ENCODE data around the gene UGT1A6. TPM values are rescaled to one million over a fixed set of nuclear protein-coding genes. Genes with fewer than 3 reads are reported as not detected.
"Not testable (repeated sequence)": the region's sequence is repeated elsewhere in the genome, so short reads cannot be mapped to it uniquely, and the experiment has no call there.

The UGT1A6 gene
- total and polyA plus RNA-seq, 12 donors = not detected

DNA sequence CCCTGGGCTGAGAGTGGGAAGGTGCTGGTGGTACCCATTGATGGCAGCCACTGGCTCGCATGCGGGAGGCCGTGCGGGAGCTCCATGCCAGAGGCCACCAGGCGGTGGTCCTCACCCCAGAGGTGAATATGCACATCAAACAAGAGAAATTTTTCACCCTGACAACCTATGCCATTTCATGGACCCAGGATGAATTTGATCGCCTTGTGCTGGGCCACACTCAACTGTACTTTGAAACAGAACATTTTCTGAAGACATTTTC is 54.5 kb downstream of the UGT1A6 start:
- ATAC-seq (no peak), DNase-seq (no peak)
- Histone ChIP-seq H3K36me3 (no peaks in the 10 kb centered on the region), H3K4me3 (no peak overlapping the region), H3K27ac (no peak overlapping the region), H3K4me1 (no peaks in the 10 kb centered on the region), H3K27me3 (peaks cover 0 to 5% (median 0%) of the 10 kb centered on the region in 7 donors), H3K9me3 (peaks cover 0 to 10% (median 0%) of the 10 kb centered on the region in 11 donors)
- 91 to 92% methylated on average over 6 of the region's 6 CpGs for WGBS, 2 donors
- intact Hi-C loops (cut with DNase I) = no loop called here
- no peak for TF ChIP-seq CTCF (IDR thresholded peaks at IDR 0.05)

DNA sequence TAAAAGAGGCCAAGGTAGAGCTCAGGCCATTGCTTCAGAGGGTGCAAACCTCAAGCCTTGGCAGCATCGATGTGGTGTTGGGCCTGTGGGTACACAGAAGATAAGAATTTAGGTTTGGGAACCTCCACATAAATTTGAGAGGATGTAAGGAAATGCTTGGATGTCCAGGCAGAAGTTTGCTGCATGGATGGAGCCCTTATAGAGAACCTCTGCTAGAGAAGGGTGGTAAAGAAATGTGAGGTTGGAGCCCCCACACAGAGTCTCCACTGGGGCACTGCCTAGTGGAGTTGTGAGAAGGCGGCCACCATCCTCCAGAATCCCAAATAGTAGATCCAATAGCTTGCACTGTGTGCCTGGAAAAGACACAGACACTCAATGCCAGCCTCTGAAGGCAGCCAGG is 58.0 kb downstream of the UGT1A6 start:
- ATAC-seq; intact Hi-C loops (cut with DNase I); H3K27me3 ChIP-seq; H3K4me1 ChIP-seq; H3K4me3 ChIP-seq; H3K27ac ChIP-seq; DNase-seq; H3K36me3 ChIP-seq; H3K9me3 ChIP-seq: not testable (repeated sequence)
- whole genome bisulfite sequencing, 2 donors = 62 to 68% methylated on average over 2 of the region's 2 CpGs

DNA sequence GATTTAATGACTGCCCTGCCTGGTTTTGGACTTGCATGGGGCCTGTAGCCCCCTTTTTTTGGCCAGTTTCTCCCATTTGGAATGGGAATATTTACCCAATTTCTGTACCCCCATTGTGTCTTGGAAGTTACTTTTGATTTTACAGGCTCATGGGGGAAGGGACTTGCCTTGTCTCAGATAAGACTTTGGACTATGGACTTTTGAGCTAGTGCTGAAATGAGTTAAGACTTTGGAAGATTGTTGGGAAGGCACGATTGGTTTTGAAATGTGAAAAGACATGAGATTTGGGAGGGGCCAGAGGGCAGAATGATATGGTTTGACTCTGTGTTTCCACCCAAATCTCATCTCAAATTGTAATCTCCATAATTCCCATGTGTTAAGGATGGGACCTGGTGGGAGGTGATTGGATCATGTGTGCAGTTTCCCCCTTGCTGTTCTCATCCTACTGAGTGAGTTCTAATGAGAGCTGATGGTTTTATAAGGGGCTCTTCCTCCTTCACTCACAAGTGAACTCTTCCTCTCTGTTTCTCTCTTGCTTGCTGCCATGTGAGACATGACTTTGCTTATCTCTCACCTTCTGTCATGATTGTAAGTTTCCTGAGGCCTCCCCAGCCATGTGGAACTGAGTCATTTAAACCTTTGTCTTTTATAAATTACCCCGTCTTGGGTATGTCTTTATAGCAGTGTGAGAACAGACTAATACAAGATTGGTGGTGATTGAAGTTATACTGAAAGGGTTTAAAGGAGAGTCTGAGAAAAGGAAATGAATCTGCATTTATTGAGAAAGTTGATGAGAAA is 58.7 kb downstream of the UGT1A6 start:
- H3K27ac ChIP-seq; DNase-seq; H3K4me3 ChIP-seq; H3K9me3 ChIP-seq; H3K4me1 ChIP-seq; H3K36me3 ChIP-seq; ATAC-seq; H3K27me3 ChIP-seq; intact Hi-C loops (cut with DNase I): not testable (repeated sequence)
- WGBS, 2 donors = 64 to 73% methylated on average over 2 of the region's 2 CpGs

GRCh38 chr2:233754872-233755611 is 62.4 kb downstream of the UGT1A6 start:
- DNase-seq (no peak), ATAC-seq (no peak)
- intact Hi-C loops (cut with DNase I) = no loop called here
- Histone ChIP-seq H3K36me3 (no peaks in the 10 kb centered on the region), H3K4me3 (no peak overlapping the region), H3K9me3 (peaks cover 0 to 10% (median 0%) of the 10 kb centered on the region in 11 donors), H3K4me1 (no peaks in the 10 kb centered on the region), H3K27me3 (peaks cover 0 to 6% (median 0%) of the 10 kb centered on the region in 7 donors), H3K27ac (no peak overlapping the region)
- WGBS, 2 donors = 85 to 87% methylated on average over 42 to 43 of the region's 44 CpGs
- TF ChIP-seq CTCF (IDR thresholded peaks at IDR 0.05) = no peak

DNA sequence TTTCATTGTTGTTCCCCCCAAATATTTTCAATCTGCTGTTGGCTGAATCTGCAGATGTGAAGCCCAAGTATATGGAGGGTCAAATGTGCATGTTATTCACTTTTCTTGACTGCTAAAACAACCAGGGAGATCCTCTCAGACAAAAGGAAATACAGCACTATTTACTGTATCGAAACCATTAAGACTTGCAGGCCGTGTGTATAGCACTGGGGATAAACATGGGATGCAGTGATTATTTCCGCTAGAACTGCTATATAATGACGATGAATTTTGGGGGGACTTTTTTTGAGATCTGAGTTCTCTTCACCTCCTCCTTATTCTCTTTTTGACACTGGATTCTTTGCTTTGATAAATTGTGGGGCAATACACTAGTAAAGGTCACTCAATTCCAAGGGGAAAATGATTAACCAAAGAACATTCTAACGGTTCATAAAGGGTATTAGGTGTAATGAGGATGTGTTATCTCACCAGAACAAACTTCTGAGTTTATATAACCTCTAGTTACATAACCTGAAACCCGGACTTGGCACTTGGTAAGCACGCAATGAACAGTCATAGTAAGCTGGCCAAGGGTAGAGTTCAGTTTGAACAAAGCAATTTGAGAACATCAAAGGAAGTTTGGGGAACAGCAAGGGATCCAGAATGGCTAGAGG is 63.9 kb downstream of the UGT1A6 start:
- Histone ChIP-seq H3K4me3 (no peak overlapping the region), H3K36me3 (no peaks in the 10 kb centered on the region), H3K4me1 (no peaks in the 10 kb centered on the region), H3K27ac (no peak overlapping the region), H3K27me3 (peaks cover 0 to 6% (median 0%) of the 10 kb centered on the region in 7 donors), H3K9me3 (no peaks in the 10 kb centered on the region)
- intact Hi-C loops (cut with DNase I) = no loop called here
- WGBS, 2 donors = 81 to 86% methylated on average over 7 of the region's 7 CpGs
- no peak for TF ChIP-seq CTCF (IDR thresholded peaks at IDR 0.05)
- no peak for DNase-seq
- ATAC-seq = no peak

Measured in heart right ventricle (tissue), 16 donors.